ENCODE results near the gene SEC31B. TPM values are rescaled to one million over a fixed set of nuclear protein-coding genes. Genes with fewer than 3 reads are reported as not detected.

Gene SEC31B
- total RNA-seq, 1 experiment from 2014 or later: 23.6 TPM

GRCh38 chr10:100502926-100503494 is 16.7 kb downstream of the SEC31B start:
- no peaks in the 10 kb centered on the region for H3K9me3 ChIP-seq (ENCODE audit: low read length)
- H3K27ac ChIP-seq (ENCODE audit: low read length): no peak overlapping the region
- DNase-seq: no peak
- no peaks in the 10 kb centered on the region for H3K4me1 ChIP-seq (ENCODE audit: low read length)
- H2AFZ ChIP-seq (ENCODE audit: low read length): no peak overlapping the region
- no peaks in the 10 kb centered on the region for H3K27me3 ChIP-seq (ENCODE audit: low read length)
- H3K79me2 ChIP-seq (ENCODE audit: low read length): no peaks in the 10 kb centered on the region
- H3K36me3 ChIP-seq (ENCODE audit: insufficient read depth, low read length): no peaks in the 10 kb centered on the region
- H3K4me3 ChIP-seq (ENCODE audit: low read length): no peak overlapping the region
- H3K9me2 ChIP-seq (replicated peaks; ENCODE audit: insufficient read depth, low read length): no peaks in the 10 kb centered on the region
- H3K4me2 ChIP-seq (ENCODE audit: low read depth, low read length, poor library complexity, severe bottlenecking): no peak overlapping the region
- no peak overlapping the region for H3K9ac ChIP-seq (ENCODE audit: low read length)
- H4K20me1 ChIP-seq (ENCODE audit: insufficient read depth, low read depth, low read length): no peaks in the 10 kb centered on the region

- Histone ChIP-seq H3K9me2 (replicated peaks; ENCODE audit: insufficient read depth, low read length) (no peaks in the 10 kb centered on the region), H3K9ac (ENCODE audit: low read length) (no peak overlapping the region), H3K4me1 (ENCODE audit: low read length) (no peaks in the 10 kb centered on the region), H3K9me3 (ENCODE audit: low read length) (no peaks in the 10 kb centered on the region), H3K4me2 (ENCODE audit: low read depth, low read length, poor library complexity, severe bottlenecking) (no peak overlapping the region), H2AFZ (ENCODE audit: low read length) (no peak overlapping the region), H3K27ac (ENCODE audit: low read length) (no peak overlapping the region), H3K79me2 (ENCODE audit: low read length) (no peaks in the 10 kb centered on the region), H4K20me1 (ENCODE audit: insufficient read depth, low read depth, low read length) (no peaks in the 10 kb centered on the region), H3K4me3 (ENCODE audit: low read length) (no peak overlapping the region), H3K27me3 (ENCODE audit: low read length) (no peaks in the 10 kb centered on the region), H3K36me3 (ENCODE audit: insufficient read depth, low read length) (no peaks in the 10 kb centered on the region)
- DNase-seq: no peak
These were observed 18.2 kb downstream of the SEC31B start for GRCh38 chr10:100501423-100501822.

GRCh38 chr10:100498059-100498458 is 21.6 kb downstream of the SEC31B start:
- no peak for DNase-seq
- H3K4me2 ChIP-seq (ENCODE audit: low read depth, low read length, poor library complexity, severe bottlenecking): no peak overlapping the region
- no peaks in the 10 kb centered on the region for H3K9me3 ChIP-seq (ENCODE audit: low read length)
- H3K27ac ChIP-seq (ENCODE audit: low read length): no peak overlapping the region
- no peaks in the 10 kb centered on the region for H3K79me2 ChIP-seq (ENCODE audit: low read length)
- no peaks in the 10 kb centered on the region for H4K20me1 ChIP-seq (ENCODE audit: insufficient read depth, low read depth, low read length)
- no peaks in the 10 kb centered on the region for H3K36me3 ChIP-seq (ENCODE audit: insufficient read depth, low read length)
- no peak overlapping the region for H2AFZ ChIP-seq (ENCODE audit: low read length)
- no peak overlapping the region for H3K4me3 ChIP-seq (ENCODE audit: low read length)
- no peaks in the 10 kb centered on the region for H3K27me3 ChIP-seq (ENCODE audit: low read length)
- no peaks in the 10 kb centered on the region for H3K9me2 ChIP-seq (replicated peaks; ENCODE audit: insufficient read depth, low read length)
- H3K4me1 ChIP-seq (ENCODE audit: low read length): no peaks in the 10 kb centered on the region
- no peak overlapping the region for H3K9ac ChIP-seq (ENCODE audit: low read length)

- no peaks in the 10 kb centered on the region for H3K27me3 ChIP-seq (ENCODE audit: low read length)
These were observed 23.1 kb downstream of the SEC31B start for GRCh38 chr10:100496567-100496966.

GRCh38 chr10:100490531-100490930 is 29.1 kb downstream of the SEC31B start:
- Histone ChIP-seq H3K27ac (ENCODE audit: low read length) (no peak overlapping the region), H3K4me1 (ENCODE audit: low read length) (no peaks in the 10 kb centered on the region), H3K27me3 (ENCODE audit: low read length) (no peaks in the 10 kb centered on the region), H3K4me2 (ENCODE audit: low read depth, low read length, poor library complexity, severe bottlenecking) (no peak overlapping the region), H4K20me1 (ENCODE audit: insufficient read depth, low read depth, low read length) (no peaks in the 10 kb centered on the region), H3K79me2 (ENCODE audit: low read length) (no peaks in the 10 kb centered on the region), H3K4me3 (ENCODE audit: low read length) (no peak overlapping the region), H3K9ac (ENCODE audit: low read length) (no peak overlapping the region), H3K36me3 (ENCODE audit: insufficient read depth, low read length) (no peaks in the 10 kb centered on the region), H3K9me3 (ENCODE audit: low read length) (no peaks in the 10 kb centered on the region), H3K9me2 (replicated peaks; ENCODE audit: insufficient read depth, low read length) (no peaks in the 10 kb centered on the region), H2AFZ (ENCODE audit: low read length) (no peak overlapping the region)
- DNase-seq: no peak

More at GRCh38 chr10:100496567-100496966, 23.1 kb downstream of the SEC31B start:
- no peaks in the 10 kb centered on the region for H3K9me3 ChIP-seq (ENCODE audit: low read length)
- H3K36me3 ChIP-seq (ENCODE audit: insufficient read depth, low read length): no peaks in the 10 kb centered on the region
- no peaks in the 10 kb centered on the region for H3K79me2 ChIP-seq (ENCODE audit: low read length)
- H3K9me2 ChIP-seq (replicated peaks; ENCODE audit: insufficient read depth, low read length): no peaks in the 10 kb centered on the region
- H2AFZ ChIP-seq (ENCODE audit: low read length): no peak overlapping the region
- no peaks in the 10 kb centered on the region for H4K20me1 ChIP-seq (ENCODE audit: insufficient read depth, low read depth, low read length)
- no peak overlapping the region for H3K27ac ChIP-seq (ENCODE audit: low read length)
- no peak overlapping the region for H3K9ac ChIP-seq (ENCODE audit: low read length)
- no peak overlapping the region for H3K4me2 ChIP-seq (ENCODE audit: low read depth, low read length, poor library complexity, severe bottlenecking)
- no peak for DNase-seq
- no peaks in the 10 kb centered on the region for H3K4me1 ChIP-seq (ENCODE audit: low read length)
- no peak overlapping the region for H3K4me3 ChIP-seq (ENCODE audit: low read length)

- H3K27me3 ChIP-seq (ENCODE audit: low read length): no peaks in the 10 kb centered on the region
- H3K9me2 ChIP-seq (replicated peaks; ENCODE audit: insufficient read depth, low read length): no peaks in the 10 kb centered on the region
- H2AFZ ChIP-seq (ENCODE audit: low read length): no peak overlapping the region
- H3K9me3 ChIP-seq (ENCODE audit: low read length): no peaks in the 10 kb centered on the region
- no peaks in the 10 kb centered on the region for H3K79me2 ChIP-seq (ENCODE audit: low read length)
- H3K4me3 ChIP-seq (ENCODE audit: low read length): no peak overlapping the region
- no peak for DNase-seq
- H3K4me2 ChIP-seq (ENCODE audit: low read depth, low read length, poor library complexity, severe bottlenecking): no peak overlapping the region
- H3K4me1 ChIP-seq (ENCODE audit: low read length): no peaks in the 10 kb centered on the region
- no peaks in the 10 kb centered on the region for H3K36me3 ChIP-seq (ENCODE audit: insufficient read depth, low read length)
- no peak overlapping the region for H3K27ac ChIP-seq (ENCODE audit: low read length)
- H4K20me1 ChIP-seq (ENCODE audit: insufficient read depth, low read depth, low read length): no peaks in the 10 kb centered on the region
- no peak overlapping the region for H3K9ac ChIP-seq (ENCODE audit: low read length)
These were observed 30.3 kb downstream of the SEC31B start for GRCh38 chr10:100489396-100489795.

GRCh38 chr10:100487529-100487928 is 32.1 kb downstream of the SEC31B start:
- no peak overlapping the region for H3K9ac ChIP-seq (ENCODE audit: low read length)
- no peak overlapping the region for H3K4me2 ChIP-seq (ENCODE audit: low read depth, low read length, poor library complexity, severe bottlenecking)
- H3K4me1 ChIP-seq (ENCODE audit: low read length): peaks cover 1% of the 10 kb centered on the region; the same call in 1 of the 2 replicates
- H4K20me1 ChIP-seq (ENCODE audit: insufficient read depth, low read depth, low read length): no peaks in the 10 kb centered on the region
- no peaks in the 10 kb centered on the region for H3K79me2 ChIP-seq (ENCODE audit: low read length)
- no peaks in the 10 kb centered on the region for H3K36me3 ChIP-seq (ENCODE audit: insufficient read depth, low read length)
- no peak overlapping the region for H3K27ac ChIP-seq (ENCODE audit: low read length)
- no peak for DNase-seq
- H3K27me3 ChIP-seq (ENCODE audit: low read length): no peaks in the 10 kb centered on the region
- H3K4me3 ChIP-seq (ENCODE audit: low read length): no peak overlapping the region
- H3K9me2 ChIP-seq (replicated peaks; ENCODE audit: insufficient read depth, low read length): no peaks in the 10 kb centered on the region
- no peaks in the 10 kb centered on the region for H3K9me3 ChIP-seq (ENCODE audit: low read length)
- H2AFZ ChIP-seq (ENCODE audit: low read length): no peak overlapping the region

- no peak overlapping the region for H2AFZ ChIP-seq (ENCODE audit: low read length)
- no peak overlapping the region for H3K9ac ChIP-seq (ENCODE audit: low read length)
- no peaks in the 10 kb centered on the region for H3K27me3 ChIP-seq (ENCODE audit: low read length)
- H4K20me1 ChIP-seq (ENCODE audit: insufficient read depth, low read depth, low read length): no peaks in the 10 kb centered on the region
- no peak overlapping the region for H3K27ac ChIP-seq (ENCODE audit: low read length)
- H3K4me1 ChIP-seq (ENCODE audit: low read length): peaks cover 11% of the 10 kb centered on the region
- no peaks in the 10 kb centered on the region for H3K9me3 ChIP-seq (ENCODE audit: low read length)
- H3K36me3 ChIP-seq (ENCODE audit: insufficient read depth, low read length): no peaks in the 10 kb centered on the region
- no peaks in the 10 kb centered on the region for H3K79me2 ChIP-seq (ENCODE audit: low read length)
- no peak overlapping the region for H3K4me3 ChIP-seq (ENCODE audit: low read length)
- no peak for DNase-seq
- no peak overlapping the region for H3K4me2 ChIP-seq (ENCODE audit: low read depth, low read length, poor library complexity, severe bottlenecking)
- no peaks in the 10 kb centered on the region for H3K9me2 ChIP-seq (replicated peaks; ENCODE audit: insufficient read depth, low read length)
These were observed 33.7 kb downstream of the SEC31B start for GRCh38 chr10:100485801-100486495.
